Kidney (tissue), 14 donors: ENCODE measurements around the gene CCNG2. TPM values are rescaled to one million over a fixed set of nuclear protein-coding genes. Genes with fewer than 3 reads are reported as not detected.

Source experiments
- DNase-seq, 5 donors: peaks; one replicate each; pipeline ENCODE4 v3.0.0-alpha.2; 2013 to 2020
- FAIRE-seq: peaks from 2 replicates; lab custom pipeline; 2012; peaks lifted over from hg19 to GRCh38; lab: Jason Lieb, UNC
- H3K27ac ChIP-seq, 2 donors: one replicate each; pipeline ENCODE4 v1.7.0; 2013; ENCODE audit warnings: low read depth in 2 of 2, low read length in 2 of 2, inconsistent platforms in 1 of 2
- H3K27me3 ChIP-seq: one replicate; pipeline ENCODE4 v1.7.1; 2013; ENCODE audit warnings: low read length, inconsistent platforms; ENCODE audit not compliant: control insufficient read depth, insufficient read depth
- H3K36me3 ChIP-seq, 3 donors: one replicate each; pipeline versions ENCODE4 v1.7.0 to v1.7.1; 2013; ENCODE audit warnings: low read length in 3 of 3, control low read depth in 1 of 3, inconsistent platforms in 1 of 3; ENCODE audit not compliant: insufficient read depth in 3 of 3, control insufficient read depth in 2 of 3
- H3K4me1 ChIP-seq, 3 donors: one replicate each; pipeline versions ENCODE4 v1.7.0 to v1.7.1; 2013; ENCODE audit warnings: low read length in 3 of 3, inconsistent platforms in 1 of 3, low read depth in 1 of 3; ENCODE audit not compliant: control insufficient read depth in 2 of 3, insufficient read depth in 2 of 3
- H3K4me3 ChIP-seq, 3 donors: one replicate each; pipeline versions ENCODE4 v1.7.0 to v1.8.1; 2013; ENCODE audit warnings: low read length in 3 of 3, control low read depth in 1 of 3, inconsistent platforms in 1 of 3
- H3K9ac ChIP-seq, 3 donors: one replicate each; pipeline versions ENCODE4 v1.7.0 to v1.7.1; 2013; ENCODE audit warnings: low read length in 3 of 3, control low read depth in 1 of 3, inconsistent platforms in 1 of 3
- H3K9me3 ChIP-seq, 3 donors: one replicate each; pipeline versions ENCODE4 v1.7.0 to v1.7.1; 2013; ENCODE audit warnings: low read length in 3 of 3, control low read depth in 1 of 3, inconsistent platforms in 1 of 3; ENCODE audit not compliant: control insufficient read depth in 2 of 3, insufficient read depth in 1 of 3
- intact Hi-C: fragments of 100-400 bp; cut with DNase I; formaldehyde crosslinking; loops from one replicate; pipeline ENCODE4 v1.11.1; 2022
- polyA plus RNA-seq: library from polyadenylated mRNA; stranded (reverse); fragments of 350-450 nt; fragmentation: Illumina TruSeq; extraction: RNeasy Lipid Tissue Mini Kit (QIAGEN cat#74804); gene quantifications from one replicate; pipeline ENCODE4 v1.2.3, GENCODE V29; 2014; ENCODE audit warnings: low read depth, low replicate concordance; ENCODE audit not compliant: insufficient read depth
- total RNA-seq: library from RNA; stranded (reverse); fragmentation: NEBNext Ultra II Directional; extraction: Animal tissue kit (Norgen Biotek cat#: 25700); gene quantifications from one replicate; pipeline ENCODE4 v1.2.1, GENCODE V29; 2021
- TF ChIP-seq, protein P1 (sequence below): IDR thresholded peaks from 3 replicates; pipeline ENCODE4 v1.5.1; 2012; ENCODE audit warnings: mild to moderate bottlenecking, moderate library complexity, borderline replicate concordance; ENCODE audit not compliant: insufficient read depth; ENCODE audit errors: extremely low read depth
- donor health status: control.
- donor health status: control.
- donor health status: control.
- donor health status: control.
- donor health status: control.
- donor health status: DM: yes; HTN: yes; CAD: no.
- donor health status: Normal renal cell carcinoma (clear cell type).

CCNG2 gene
- total and polyA plus RNA-seq, 2 donors from 2014 or later, result 26.4 to 75.8 TPM

DNA sequence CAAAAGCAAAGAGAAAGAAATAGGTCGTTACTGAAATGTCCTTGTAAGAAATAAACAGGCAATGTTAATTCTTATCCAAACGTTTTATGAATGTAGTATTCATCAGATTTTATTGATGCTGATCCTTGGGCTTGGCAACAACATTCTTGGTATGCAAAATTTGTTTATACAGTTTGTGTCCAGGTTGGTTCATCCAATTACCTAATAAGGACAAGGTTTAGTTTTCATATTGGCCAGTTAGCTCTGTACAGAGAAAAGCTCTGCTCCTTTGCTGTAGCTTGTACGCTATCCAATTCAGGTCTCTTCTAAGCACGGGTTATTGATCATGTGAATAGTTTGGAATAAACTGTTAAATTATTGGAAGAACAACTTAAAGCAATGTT, 14.4 kb upstream of the CCNG2 start:
- no peak overlapping the region for H3K27ac ChIP-seq
- H3K27me3 ChIP-seq, result no peaks in the 10 kb centered on the region
- H3K4me1 ChIP-seq, result peaks cover 0 to 3% (median 0%) of the 10 kb centered on the region in 3 donors
- H3K36me3 ChIP-seq, result no peaks in the 10 kb centered on the region
- DNase-seq (no peak), FAIRE-seq (no peak)
- H3K9me3 ChIP-seq, result no peaks in the 10 kb centered on the region
- intact Hi-C loops, result no loop called here
- TF ChIP-seq, protein P1, sequence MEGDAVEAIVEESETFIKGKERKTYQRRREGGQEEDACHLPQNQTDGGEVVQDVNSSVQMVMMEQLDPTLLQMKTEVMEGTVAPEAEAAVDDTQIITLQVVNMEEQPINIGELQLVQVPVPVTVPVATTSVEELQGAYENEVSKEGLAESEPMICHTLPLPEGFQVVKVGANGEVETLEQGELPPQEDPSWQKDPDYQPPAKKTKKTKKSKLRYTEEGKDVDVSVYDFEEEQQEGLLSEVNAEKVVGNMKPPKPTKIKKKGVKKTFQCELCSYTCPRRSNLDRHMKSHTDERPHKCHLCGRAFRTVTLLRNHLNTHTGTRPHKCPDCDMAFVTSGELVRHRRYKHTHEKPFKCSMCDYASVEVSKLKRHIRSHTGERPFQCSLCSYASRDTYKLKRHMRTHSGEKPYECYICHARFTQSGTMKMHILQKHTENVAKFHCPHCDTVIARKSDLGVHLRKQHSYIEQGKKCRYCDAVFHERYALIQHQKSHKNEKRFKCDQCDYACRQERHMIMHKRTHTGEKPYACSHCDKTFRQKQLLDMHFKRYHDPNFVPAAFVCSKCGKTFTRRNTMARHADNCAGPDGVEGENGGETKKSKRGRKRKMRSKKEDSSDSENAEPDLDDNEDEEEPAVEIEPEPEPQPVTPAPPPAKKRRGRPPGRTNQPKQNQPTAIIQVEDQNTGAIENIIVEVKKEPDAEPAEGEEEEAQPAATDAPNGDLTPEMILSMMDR, result no peak
- no peak overlapping the region for H3K4me3 ChIP-seq
- no peak overlapping the region for H3K9ac ChIP-seq

DNA sequence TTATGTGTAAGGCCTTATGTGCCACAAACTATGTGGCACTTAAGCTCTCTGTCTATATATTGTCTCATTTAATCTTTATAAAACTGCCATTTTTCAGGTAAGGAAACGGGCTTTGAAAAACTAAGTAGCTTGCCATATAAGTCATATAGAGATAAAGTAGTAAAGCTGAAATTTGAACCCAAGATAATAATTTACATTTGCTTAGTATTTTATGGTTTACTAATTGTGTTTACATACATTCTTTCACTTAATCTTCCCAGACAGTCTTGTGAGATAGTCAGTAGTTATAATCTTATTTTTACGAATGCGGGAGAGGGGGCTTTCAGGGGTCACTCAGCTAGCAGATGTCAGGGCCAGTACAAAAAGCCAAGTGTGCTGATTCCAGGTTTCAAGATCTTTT, 13.9 kb upstream of the CCNG2 start:
- FAIRE-seq, result no peak
- TF ChIP-seq, protein P1, result no peak
- peaks cover 0 to 3% (median 0%) of the 10 kb centered on the region in 3 donors for H3K4me1 ChIP-seq
- H3K36me3 ChIP-seq, result no peaks in the 10 kb centered on the region
- no peak overlapping the region for H3K4me3 ChIP-seq
- H3K27me3 ChIP-seq, result no peaks in the 10 kb centered on the region
- no peak for DNase-seq
- no peak overlapping the region for H3K27ac ChIP-seq
- H3K9ac ChIP-seq, result no peak overlapping the region
- H3K9me3 ChIP-seq, result no peaks in the 10 kb centered on the region
- intact Hi-C loops, result no loop called here

- DNase-seq (no peak), FAIRE-seq (no peak)
- TF ChIP-seq, protein P1, result no peak
- H3K4me1 ChIP-seq, result peaks cover 0 to 3% (median 0%) of the 10 kb centered on the region in 3 donors
- no peak overlapping the region for H3K27ac ChIP-seq
- no peak overlapping the region for H3K9ac ChIP-seq
- H3K27me3 ChIP-seq, result no peaks in the 10 kb centered on the region
- H3K4me3 ChIP-seq, result no peak overlapping the region
- H3K9me3 ChIP-seq, result no peaks in the 10 kb centered on the region
- no peaks in the 10 kb centered on the region for H3K36me3 ChIP-seq
- intact Hi-C loops, result no loop called here
Observed at GRCh38 chr4:77145842-77146185, 11.2 kb upstream of the CCNG2 start.
